Measurements from ENCODE around the gene SYT8.

SYT8 gene

GRCh38 chr11:1842149-1843097, 7.6 kb downstream of the SYT8 start:
- no peak for DNase-seq (ENCODE audit: low read depth)
- TF ChIP-seq CTCF (IDR thresholded peaks at IDR 0.05; ENCODE audit: insufficient read depth, low read depth, low read length, missing control alignments), result no peak
- H3K4me3 ChIP-seq (ENCODE audit: low read depth, low read length), result no peak overlapping the region

DNA sequence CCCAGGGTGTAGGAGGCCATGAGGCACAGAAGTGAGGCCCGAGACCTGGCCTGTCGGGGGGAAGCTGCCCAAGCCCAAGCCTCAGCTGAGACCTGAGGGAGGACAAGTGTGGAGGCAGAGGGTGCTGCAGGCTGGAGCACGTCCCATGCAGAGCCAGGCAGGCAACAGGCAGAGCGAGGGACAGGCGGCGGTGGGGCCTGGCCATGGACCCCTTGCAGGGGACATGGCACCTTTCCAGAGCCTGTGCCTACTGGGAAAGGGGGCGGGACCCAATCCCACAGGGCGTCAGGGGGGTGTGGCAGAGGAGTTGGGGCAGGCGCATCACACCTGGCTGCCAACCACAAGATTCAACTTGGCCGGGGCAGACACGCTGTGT, 8.3 kb downstream of the SYT8 start:
- no peak for DNase-seq (ENCODE audit: low read depth)
- no peak for TF ChIP-seq CTCF (IDR thresholded peaks at IDR 0.05; ENCODE audit: insufficient read depth, low read depth, low read length, missing control alignments)
- H3K4me3 ChIP-seq (ENCODE audit: low read depth, low read length), result no peak overlapping the region

GRCh38 chr11:1843796-1844195, 9.0 kb downstream of the SYT8 start:
- DNase-seq (ENCODE audit: low read depth), result no peak
- TF ChIP-seq CTCF (IDR thresholded peaks at IDR 0.05; ENCODE audit: insufficient read depth, low read depth, low read length, missing control alignments), result no peak

GRCh38 chr11:1844221-1845094, 9.7 kb downstream of the SYT8 start:
- no peak overlapping the region for H3K4me3 ChIP-seq (ENCODE audit: low read depth, low read length)
- TF ChIP-seq CTCF (IDR thresholded peaks at IDR 0.05; ENCODE audit: insufficient read depth, low read depth, low read length, missing control alignments), result no peak
- DNase-seq (ENCODE audit: low read depth), result no peak

More at GRCh38 chr11:1843796-1844195, 9.0 kb downstream of the SYT8 start:
- H3K4me3 ChIP-seq (ENCODE audit: low read depth, low read length), result no peak overlapping the region

- H3K4me3 ChIP-seq (ENCODE audit: low read depth, low read length), result no peak overlapping the region
- DNase-seq (ENCODE audit: low read depth), result no peak
- TF ChIP-seq CTCF (IDR thresholded peaks at IDR 0.05; ENCODE audit: insufficient read depth, low read depth, low read length, missing control alignments), result no peak
Measured at GRCh38 chr11:1845095-1845429, 10.3 kb downstream of the SYT8 start.

- no peak for TF ChIP-seq CTCF (IDR thresholded peaks at IDR 0.05; ENCODE audit: insufficient read depth, low read depth, low read length, missing control alignments)
- no peak overlapping the region for H3K4me3 ChIP-seq (ENCODE audit: low read depth, low read length)
- DNase-seq (ENCODE audit: low read depth), result no peak
Measured at GRCh38 chr11:1845561-1846452, 11.0 kb downstream of the SYT8 start.

All from GM12865 (cell line).